GM18511 (cell line): Measurements from ENCODE around the gene GNAI2.

Source experiments
- ATAC-seq: cut with Tn5 transposase; IDR thresholded peaks from one replicate; pipeline ENCODE4 v1.9.1; 2021; ENCODE audit warnings: mild to moderate bottlenecking, moderate library complexity; ENCODE audit not compliant: unreplicated experiment

The GNAI2 gene

GRCh38 chr3:50295553-50296431 lies 59.8 kb downstream of the GNAI2 start:
- no peak for ATAC-seq

GRCh38 chr3:50296721-50297383 lies 60.8 kb downstream of the GNAI2 start:
- ATAC-seq, result no peak

DNA sequence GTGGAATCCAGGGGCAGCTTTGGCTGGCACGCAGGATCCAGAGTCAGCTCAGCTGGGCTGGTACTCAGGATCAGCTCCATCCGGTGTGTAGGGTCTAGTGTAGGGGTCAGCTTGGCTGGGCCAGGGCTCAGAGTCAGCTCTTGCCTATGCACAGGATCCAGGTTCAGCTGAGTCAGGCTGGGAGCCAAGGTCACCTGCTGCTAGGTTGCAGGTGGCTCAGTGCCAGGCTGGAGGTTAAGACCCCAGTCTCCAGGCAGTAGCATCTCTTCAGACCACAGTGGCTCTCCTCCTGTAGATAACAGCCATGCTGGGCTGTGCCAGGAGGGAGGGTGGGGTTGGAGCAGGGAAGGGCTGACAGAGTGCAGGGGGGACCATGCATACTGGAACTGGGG lies 61.4 kb downstream of the GNAI2 start:
- no peak for ATAC-seq

- ATAC-seq, result no peak
Measured at GRCh38 chr3:50297896-50298725, 62.1 kb downstream of the GNAI2 start.

GRCh38 chr3:50298836-50299637 lies 63.0 kb downstream of the GNAI2 start, which contains the start of the genes HYAL3 and NAA80:
Gene HYAL3, minus strand, starts transcription at chr3:50299405. Its CDS starts 3,803 bp downstream, at chr3:50295602.
Gene NAA80, minus strand, starts transcription at chr3:50299405. Its CDS starts 1,942 bp downstream, at chr3:50297463.
- ATAC-seq, result peak; percentile 84

- ATAC-seq, result no peak
Measured at GRCh38 chr3:50299638-50299928, 63.6 kb downstream of the GNAI2 start.

DNA sequence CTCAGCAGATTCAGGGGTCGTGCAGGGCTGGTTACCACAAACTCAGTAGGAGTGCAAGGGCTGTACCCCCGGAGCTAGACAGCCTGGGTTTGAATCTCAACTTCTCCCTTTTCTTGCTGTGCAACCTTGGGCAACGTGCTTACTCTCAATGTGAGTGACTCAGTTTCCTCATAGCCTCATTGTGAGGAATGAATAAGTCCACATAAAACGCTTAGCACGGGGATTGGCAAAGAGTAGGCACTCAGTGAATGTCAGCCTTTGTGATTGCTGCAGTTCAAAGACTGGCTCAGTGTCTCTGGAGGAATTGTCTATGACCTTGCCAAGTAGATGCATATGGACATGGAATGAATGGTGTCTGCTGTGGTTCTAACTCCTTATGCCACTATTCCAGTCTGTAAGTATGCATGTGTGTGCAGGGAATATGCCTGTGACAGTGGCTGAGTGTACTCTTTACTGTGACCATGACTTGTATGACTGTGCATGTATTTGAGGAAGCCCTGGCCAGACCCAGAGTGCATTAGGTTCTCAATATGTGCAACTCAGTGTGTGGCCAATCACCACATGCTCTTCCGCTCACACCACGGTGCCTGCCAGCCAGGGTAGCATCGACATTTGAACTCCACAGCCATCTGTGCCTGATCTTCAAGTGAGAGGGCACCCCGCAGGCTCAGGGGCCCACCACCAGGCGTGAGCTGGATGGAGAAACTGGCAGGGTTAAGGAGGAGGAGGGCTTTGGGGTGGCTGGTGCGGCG lies 64.1 kb downstream of the GNAI2 start:
- no peak for ATAC-seq

DNA sequence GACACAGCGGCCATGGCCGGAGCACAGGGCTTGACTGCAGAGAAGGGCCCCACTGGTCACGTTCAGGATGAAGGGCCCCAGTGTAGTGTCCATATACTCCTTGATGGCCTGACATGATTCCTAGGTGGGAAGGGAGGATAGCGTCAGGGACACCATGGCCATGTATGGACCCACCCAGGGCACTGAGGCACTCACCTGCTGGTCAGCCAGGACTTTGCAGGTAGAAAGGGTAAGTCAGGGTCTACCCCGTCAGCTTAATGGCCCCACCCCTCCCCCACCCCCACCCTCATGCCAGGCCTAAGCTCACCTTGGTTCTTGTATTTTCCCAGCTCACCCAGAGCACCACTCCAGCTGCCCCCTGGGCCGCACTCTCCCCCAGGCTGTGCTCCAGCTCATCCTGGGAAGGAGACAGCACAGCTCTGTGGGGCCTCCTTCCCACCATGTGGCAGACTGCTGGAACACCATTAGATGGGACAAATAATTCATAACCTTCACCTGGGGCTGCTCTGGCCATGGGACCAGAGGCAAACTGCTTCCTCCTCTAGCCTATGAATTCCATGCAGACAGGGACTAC lies 64.8 kb downstream of the GNAI2 start:
- no peak for ATAC-seq

GRCh38 chr3:50302095-50303012 lies 66.3 kb downstream of the GNAI2 start:
- ATAC-seq, result no peak

DNA sequence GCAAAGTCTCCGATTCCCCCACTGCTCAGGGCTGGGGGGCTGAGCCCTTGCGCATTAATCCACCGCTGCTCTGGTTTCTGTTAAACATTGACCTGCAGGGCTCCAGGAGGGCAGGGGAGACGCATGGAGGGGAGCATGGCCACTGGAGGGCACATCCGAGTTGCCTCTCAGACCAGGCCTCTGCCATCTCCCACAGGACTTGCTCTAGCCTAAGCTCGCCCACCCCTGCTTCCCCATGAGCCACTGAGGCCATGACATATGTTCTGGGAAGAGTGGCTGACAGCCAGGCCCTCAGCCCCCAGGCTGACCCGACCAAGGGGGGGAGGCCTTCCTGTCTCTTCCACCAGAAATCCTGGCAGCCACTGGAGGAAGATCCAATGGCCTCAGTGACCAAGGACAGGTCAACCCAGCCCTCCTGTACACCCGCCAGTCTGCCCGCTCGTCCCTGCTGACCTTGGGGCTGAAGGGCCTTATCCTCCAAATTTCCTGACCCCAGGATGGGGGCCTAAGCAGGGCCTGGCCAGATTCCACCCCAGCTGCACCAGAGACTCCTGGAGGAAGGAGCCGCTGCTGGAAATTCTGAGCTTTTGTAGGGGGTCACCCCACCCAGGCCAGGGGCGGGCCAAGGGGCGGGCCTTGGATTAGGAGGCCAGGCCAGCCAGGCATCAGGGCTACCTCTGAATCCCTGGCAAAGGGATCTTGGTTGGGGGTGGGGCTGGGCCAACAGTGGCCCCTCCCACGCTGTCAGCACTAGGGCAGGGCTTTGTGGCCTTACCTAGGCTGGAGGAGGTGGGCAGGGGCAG lies 67.2 kb downstream of the GNAI2 start, which contains the start of gene HYAL1:
Gene HYAL1, minus strand, starts transcription at position 562 of the 803 bp plus-strand sequence. CDS start 618 bp downstream, outside the sequence.
- no peak for ATAC-seq

- no peak for ATAC-seq
Measured at GRCh38 chr3:50304601-50305000, 68.6 kb downstream of the GNAI2 start.
